ENCODE results near the gene LRRC71. TPM values are rescaled to one million over a fixed set of nuclear protein-coding genes. Genes with fewer than 3 reads are reported as not detected.

The LRRC71 gene
- total RNA-seq, 2 experiments from 2014 or later = not detected

DNA sequence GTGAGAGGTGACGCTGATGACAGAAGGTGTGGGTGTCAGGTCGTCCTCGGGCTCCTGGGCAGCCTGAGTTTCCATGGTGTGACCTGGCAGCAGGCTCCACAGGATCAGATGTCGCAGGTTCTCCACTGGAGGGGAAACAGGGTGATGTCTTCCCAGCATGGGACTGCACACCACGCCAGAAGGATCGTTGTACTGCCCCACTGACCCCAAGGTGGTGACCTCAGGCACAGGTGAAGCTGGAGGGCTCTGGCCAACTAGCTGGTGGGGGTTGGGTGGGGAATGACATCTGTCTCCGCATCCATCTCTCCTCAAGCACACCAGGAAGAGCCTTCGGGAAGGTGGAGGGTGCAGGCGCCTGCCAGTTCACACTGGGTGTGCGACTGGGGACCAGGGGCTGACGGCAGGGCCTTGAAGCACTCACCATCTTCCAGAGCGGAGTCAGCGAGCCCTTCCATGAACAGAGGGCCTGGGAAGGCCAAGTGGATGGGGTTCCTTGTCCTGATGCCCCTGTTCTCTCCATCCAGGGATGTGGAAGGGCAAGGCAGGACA is 19.4 kb downstream of the LRRC71 start:
- TF ChIP-seq, protein P1, sequence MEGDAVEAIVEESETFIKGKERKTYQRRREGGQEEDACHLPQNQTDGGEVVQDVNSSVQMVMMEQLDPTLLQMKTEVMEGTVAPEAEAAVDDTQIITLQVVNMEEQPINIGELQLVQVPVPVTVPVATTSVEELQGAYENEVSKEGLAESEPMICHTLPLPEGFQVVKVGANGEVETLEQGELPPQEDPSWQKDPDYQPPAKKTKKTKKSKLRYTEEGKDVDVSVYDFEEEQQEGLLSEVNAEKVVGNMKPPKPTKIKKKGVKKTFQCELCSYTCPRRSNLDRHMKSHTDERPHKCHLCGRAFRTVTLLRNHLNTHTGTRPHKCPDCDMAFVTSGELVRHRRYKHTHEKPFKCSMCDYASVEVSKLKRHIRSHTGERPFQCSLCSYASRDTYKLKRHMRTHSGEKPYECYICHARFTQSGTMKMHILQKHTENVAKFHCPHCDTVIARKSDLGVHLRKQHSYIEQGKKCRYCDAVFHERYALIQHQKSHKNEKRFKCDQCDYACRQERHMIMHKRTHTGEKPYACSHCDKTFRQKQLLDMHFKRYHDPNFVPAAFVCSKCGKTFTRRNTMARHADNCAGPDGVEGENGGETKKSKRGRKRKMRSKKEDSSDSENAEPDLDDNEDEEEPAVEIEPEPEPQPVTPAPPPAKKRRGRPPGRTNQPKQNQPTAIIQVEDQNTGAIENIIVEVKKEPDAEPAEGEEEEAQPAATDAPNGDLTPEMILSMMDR (IDR thresholded peaks at IDR 0.05) = no peak
- Histone ChIP-seq H3K27ac (ENCODE audit: low read depth in 1 of 2, low read length in 2 of 2) (no peak overlapping the region), H3K4me3 (ENCODE audit: low read length) (no peak overlapping the region), H3K36me3 (ENCODE audit: insufficient read depth, low read length) (peaks cover 40% of the 10 kb centered on the region), H3K9me3 (ENCODE audit: control insufficient read depth in 1 of 2, insufficient read depth in 1 of 2, low read length in 2 of 2) (no peaks in the 10 kb centered on the region), H3K27me3 (ENCODE audit: control insufficient read depth in 1 of 2, insufficient read depth in 2 of 2, low read length in 2 of 2) (no peaks in the 10 kb centered on the region), H3K4me1 (ENCODE audit: insufficient read depth, low read length) (no peaks in the 10 kb centered on the region)
- no peaks in the 10 kb centered on the region for H3K4me1 Mint-ChIP-seq (ENCODE audit: low read depth)
- H3K27ac Mint-ChIP-seq = no peak overlapping the region
- ATAC-seq (ENCODE audit: poor library complexity) (no peak), DNase-seq (no peak)
- ChIA-PET CTCF (no interaction called here), POLR2A (no interaction called here)
- intact Hi-C loops (cut with DNase I, micrococcal nuclease) = no loop called here
- H3K9me3 Mint-ChIP-seq = no peaks in the 10 kb centered on the region
- H3K4me3 Mint-ChIP-seq = no peak overlapping the region
- no peaks in the 10 kb centered on the region for H3K27me3 Mint-ChIP-seq
- peaks cover 76% of the 10 kb centered on the region for H3K36me3 Mint-ChIP-seq (ENCODE audit: low read depth)

DNA sequence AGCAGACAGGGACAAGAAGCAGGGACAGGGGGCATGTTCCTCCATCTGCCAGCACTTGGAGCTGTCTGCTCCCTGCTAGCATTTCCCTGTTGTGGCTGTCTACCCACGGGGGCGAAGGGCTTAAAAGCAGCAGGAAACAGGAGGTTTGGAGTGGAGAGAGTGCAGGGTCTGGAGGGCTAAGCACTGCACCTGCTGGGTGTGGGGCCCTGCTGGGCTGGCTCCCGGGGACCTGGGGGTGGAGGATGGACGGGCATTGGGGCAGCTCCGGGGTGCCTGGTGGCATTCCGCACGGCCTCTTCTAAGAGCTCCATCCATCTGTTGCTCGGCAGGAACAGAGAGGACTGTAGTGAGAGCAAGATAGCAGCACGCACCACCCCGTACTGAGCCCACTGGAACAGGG is 21.2 kb downstream of the LRRC71 start:
- H3K4me1 Mint-ChIP-seq (ENCODE audit: low read depth) = no peaks in the 10 kb centered on the region

DNA sequence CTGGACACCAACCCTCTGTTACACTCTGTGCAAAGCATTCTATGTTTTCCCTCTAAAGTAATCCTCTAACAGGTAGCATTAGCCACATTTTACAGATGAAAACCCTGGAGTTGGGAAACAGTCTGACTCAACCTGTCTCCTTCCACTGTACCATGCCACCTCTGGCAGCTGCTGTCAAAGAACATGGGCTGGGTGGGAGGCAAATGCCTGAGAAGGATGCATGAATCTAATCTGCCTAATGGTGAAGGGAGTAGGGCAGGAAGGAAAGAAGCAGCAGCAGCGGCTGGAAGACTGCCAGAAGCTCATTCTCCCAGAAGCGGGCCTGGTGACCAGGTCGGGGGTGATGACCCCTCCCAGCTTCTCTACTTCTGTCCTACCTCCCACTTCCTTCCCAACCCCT is 21.7 kb downstream of the LRRC71 start:
- no peaks in the 10 kb centered on the region for H3K27me3 ChIP-seq (ENCODE audit: control insufficient read depth in 1 of 2, insufficient read depth in 2 of 2, low read length in 2 of 2)
- Mint-ChIP-seq H3K4me3 (no peak overlapping the region), H3K9me3 (no peaks in the 10 kb centered on the region), H3K27me3 (no peaks in the 10 kb centered on the region), H3K27ac (no peak overlapping the region), H3K4me1 (ENCODE audit: low read depth) (no peaks in the 10 kb centered on the region), H3K36me3 (ENCODE audit: low read depth) (peaks cover 88% of the 10 kb centered on the region)
- TF ChIP-seq, protein P1 (IDR thresholded peaks at IDR 0.05) = no peak
- no peak overlapping the region for H3K27ac ChIP-seq (ENCODE audit: low read depth in 1 of 2, low read length in 2 of 2)
- intact Hi-C loops (cut with DNase I, micrococcal nuclease) = no loop called here
- no peak for ATAC-seq (ENCODE audit: poor library complexity)
- no peaks in the 10 kb centered on the region for H3K9me3 ChIP-seq (ENCODE audit: control insufficient read depth in 1 of 2, insufficient read depth in 1 of 2, low read length in 2 of 2)
- ChIA-PET CTCF (no interaction called here), POLR2A (no interaction called here)
- no peaks in the 10 kb centered on the region for H3K4me1 ChIP-seq (ENCODE audit: insufficient read depth, low read length)
- H3K4me3 ChIP-seq (ENCODE audit: low read length) = no peak overlapping the region
- peaks cover 59% of the 10 kb centered on the region for H3K36me3 ChIP-seq (ENCODE audit: insufficient read depth, low read length)
- DNase-seq = no peak

More for the DNA sequence above, 21.2 kb downstream of the LRRC71 start:
- POLR2A ChIA-PET = no interaction called here
- H3K9me3 ChIP-seq (ENCODE audit: control insufficient read depth in 1 of 2, insufficient read depth in 1 of 2, low read length in 2 of 2) = no peaks in the 10 kb centered on the region
- H3K36me3 Mint-ChIP-seq (ENCODE audit: low read depth) = peaks cover 88% of the 10 kb centered on the region
- intact Hi-C loops (cut with DNase I, micrococcal nuclease) = no loop called here
- no peaks in the 10 kb centered on the region for H3K4me1 ChIP-seq (ENCODE audit: insufficient read depth, low read length)
- no peaks in the 10 kb centered on the region for H3K27me3 ChIP-seq (ENCODE audit: control insufficient read depth in 1 of 2, insufficient read depth in 2 of 2, low read length in 2 of 2)
- no peak overlapping the region for H3K27ac ChIP-seq (ENCODE audit: low read depth in 1 of 2, low read length in 2 of 2)
- H3K27ac Mint-ChIP-seq = no peak overlapping the region
- ATAC-seq (ENCODE audit: poor library complexity) (no peak), DNase-seq (no peak)
- peaks cover 54% of the 10 kb centered on the region for H3K36me3 ChIP-seq (ENCODE audit: insufficient read depth, low read length)
- TF ChIP-seq, protein P1 (IDR thresholded peaks at IDR 0.05) = no peak
- H3K4me3 ChIP-seq (ENCODE audit: low read length) = no peak overlapping the region
- no peak overlapping the region for H3K4me3 Mint-ChIP-seq
- CTCF ChIA-PET = no interaction called here
- no peaks in the 10 kb centered on the region for H3K9me3 Mint-ChIP-seq
- H3K27me3 Mint-ChIP-seq = no peaks in the 10 kb centered on the region
